Spinal cord (tissue), 10 donors: Measurements from ENCODE around the gene TCEA3. TPM values are rescaled to one million over a fixed set of nuclear protein-coding genes. Genes with fewer than 3 reads are reported as not detected.

ENCODE experiments used
- DNase-seq, 6 donors: peaks; one replicate each; pipeline versions ENCODE4 v3.0.0 to v3.0.0-alpha.2; 2013 to 2015; ENCODE audit warnings: low spot score in 6 of 6, low read depth in 4 of 6
- H3K27ac ChIP-seq: one replicate; pipeline ENCODE4 v1.5.1; 2013; ENCODE audit warnings: low read depth, low read length, control low read depth
- H3K27me3 ChIP-seq: one replicate; pipeline ENCODE4 v1.6.1; 2013; ENCODE audit warnings: low read length; ENCODE audit not compliant: control insufficient read depth, insufficient read depth
- H3K36me3 ChIP-seq: one replicate; pipeline ENCODE4 v1.6.1; 2013; ENCODE audit warnings: low read length; ENCODE audit not compliant: control insufficient read depth, insufficient read depth
- H3K4me1 ChIP-seq: one replicate; pipeline ENCODE4 v1.6.1; 2013; ENCODE audit warnings: low read length; ENCODE audit not compliant: control insufficient read depth, insufficient read depth
- H3K4me3 ChIP-seq: one replicate; pipeline ENCODE4 v1.5.1; 2013; ENCODE audit warnings: low read depth, low read length, control low read depth
- H3K9me3 ChIP-seq: one replicate; pipeline ENCODE4 v1.6.1; 2013; ENCODE audit warnings: low read length; ENCODE audit not compliant: control insufficient read depth, insufficient read depth
- WGBS: methylation state at CpG from one replicate; pipeline ENCODE4 v1.1.5; 2013; ENCODE audit warnings: missing lambda C conversion rate; ENCODE audit not compliant: insufficient coverage; 5-methylcytosine and 5-hydroxymethylcytosine counted together
- polyA plus RNA-seq, 2 donors: library from polyadenylated mRNA; unstranded; fragments of 120-200 nt; gene quantifications; one replicate each; pipeline ENCODE4 v1.2.1, GENCODE V29; 2013; ENCODE audit not compliant: insufficient read length in 2 of 2
- total RNA-seq, 2 donors: library from RNA; depleted of rRNA in 1 of 2; stranded (reverse); fragments of 120-200 nt in 1 of 2; fragments of >200 nt in 1 of 2; gene quantifications; one replicate each; pipeline versions ENCODE4 v1.2.3 to v1.2.4, GENCODE V29; 2013 to 2014
- donor health status: healthy.

TCEA3 gene
- total and polyA plus RNA-seq, 4 donors, result 9.1 to 32.6 (median 16.6) TPM

DNA sequence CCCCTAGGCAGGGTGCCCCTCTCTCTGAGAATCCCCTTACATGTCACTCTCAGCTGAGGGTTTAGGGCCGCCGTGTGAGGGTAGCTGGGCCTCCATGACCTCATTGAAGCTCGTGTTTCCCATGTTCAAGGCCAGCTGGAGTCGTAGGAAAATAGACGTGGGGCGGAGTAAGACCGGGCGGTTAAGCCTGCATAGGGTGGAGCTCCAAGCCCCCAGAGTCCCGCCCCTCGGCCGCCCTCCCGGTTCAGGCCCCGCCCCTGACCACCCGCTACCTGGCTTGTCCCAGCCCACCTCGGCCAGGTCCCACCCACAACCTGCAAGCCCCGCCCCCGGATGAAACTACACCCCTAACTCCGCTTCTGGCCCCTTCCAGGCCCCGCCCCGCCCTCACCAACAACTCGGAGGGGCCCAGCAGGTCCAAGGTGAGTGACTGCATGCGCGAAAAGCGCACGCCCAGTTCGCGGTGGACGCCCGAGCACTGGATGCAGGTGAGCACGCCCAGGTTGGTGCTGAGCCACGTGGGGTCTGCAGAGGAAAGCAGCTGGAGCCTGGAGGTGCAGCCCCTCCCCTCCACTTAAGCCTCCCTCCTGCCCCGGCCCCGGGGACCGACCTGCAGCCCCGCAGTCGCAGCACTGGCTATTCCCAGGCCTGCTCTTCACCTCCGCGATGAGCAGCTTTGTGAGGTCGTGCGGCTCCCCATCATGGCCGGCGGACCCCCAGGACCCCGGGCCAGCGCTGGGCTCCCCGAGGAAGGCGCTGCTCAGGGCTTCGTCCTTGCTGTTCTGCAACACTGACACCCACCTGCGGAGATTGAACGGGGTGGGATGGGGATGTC is 12.2 kb upstream of the TCEA3 start:
- no peaks in the 10 kb centered on the region for H3K4me1 ChIP-seq
- DNase-seq, result no peak
- H3K27ac ChIP-seq, result no peak overlapping the region
- H3K36me3 ChIP-seq, result peaks cover 71% of the 10 kb centered on the region
- 59% methylated on average over 47 of the region's 49 CpGs for WGBS
- H3K4me3 ChIP-seq, result no peak overlapping the region
- no peaks in the 10 kb centered on the region for H3K27me3 ChIP-seq
- H3K9me3 ChIP-seq, result no peaks in the 10 kb centered on the region

DNA sequence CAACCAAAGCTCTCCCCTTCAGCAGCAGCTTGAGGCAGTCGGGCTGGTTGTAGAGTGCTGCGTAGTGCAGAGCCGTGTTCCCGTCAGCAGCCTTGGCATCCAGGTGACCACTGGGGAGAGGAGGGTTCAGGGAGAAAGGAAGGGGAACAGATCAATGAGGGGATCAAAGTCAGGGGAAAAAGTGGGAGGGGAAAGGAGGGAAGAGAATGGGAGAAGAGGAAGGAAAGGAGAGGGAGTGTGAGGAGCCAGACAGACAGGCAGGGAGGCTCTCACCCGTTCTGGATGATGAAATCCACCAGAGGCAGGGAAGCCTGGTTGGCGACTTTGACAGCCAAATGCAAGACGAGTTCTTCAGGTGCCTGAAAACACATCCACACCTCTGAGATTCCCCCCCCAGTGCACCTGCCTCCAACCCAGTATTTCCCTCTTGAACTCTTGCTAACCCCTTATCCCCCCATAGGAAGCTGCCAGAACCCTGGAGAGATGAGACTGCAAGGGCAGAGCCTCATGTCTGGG is 9.8 kb upstream of the TCEA3 start:
- DNase-seq, result no peak
- no peaks in the 10 kb centered on the region for H3K27me3 ChIP-seq
- peaks cover 74% of the 10 kb centered on the region for H3K36me3 ChIP-seq
- no peaks in the 10 kb centered on the region for H3K4me1 ChIP-seq
- H3K4me3 ChIP-seq, result no peak overlapping the region
- WGBS, result 88% methylated on average over 7 of the region's 7 CpGs
- no peaks in the 10 kb centered on the region for H3K9me3 ChIP-seq
- no peak overlapping the region for H3K27ac ChIP-seq

GRCh38 chr1:23433122-23433521 is 8.6 kb upstream of the TCEA3 start:
- no peak overlapping the region for H3K4me3 ChIP-seq
- H3K36me3 ChIP-seq, result peaks cover 72% of the 10 kb centered on the region
- DNase-seq, result no peak
- no peaks in the 10 kb centered on the region for H3K4me1 ChIP-seq
- 97% methylated on average over 10 of the region's 10 CpGs for WGBS
- no peaks in the 10 kb centered on the region for H3K27me3 ChIP-seq
- no peaks in the 10 kb centered on the region for H3K9me3 ChIP-seq
- no peak overlapping the region for H3K27ac ChIP-seq

- no peak overlapping the region for H3K27ac ChIP-seq
- DNase-seq, result no peak
- no peaks in the 10 kb centered on the region for H3K4me1 ChIP-seq
- peaks cover 60% of the 10 kb centered on the region for H3K36me3 ChIP-seq
- WGBS, result 100% methylated on average over 2 of the region's 5 CpGs
- H3K9me3 ChIP-seq, result no peaks in the 10 kb centered on the region
- H3K4me3 ChIP-seq, result no peak overlapping the region
- H3K27me3 ChIP-seq, result no peaks in the 10 kb centered on the region
These were observed 6.9 kb upstream of the TCEA3 start for GRCh38 chr1:23431431-23431830.

DNA sequence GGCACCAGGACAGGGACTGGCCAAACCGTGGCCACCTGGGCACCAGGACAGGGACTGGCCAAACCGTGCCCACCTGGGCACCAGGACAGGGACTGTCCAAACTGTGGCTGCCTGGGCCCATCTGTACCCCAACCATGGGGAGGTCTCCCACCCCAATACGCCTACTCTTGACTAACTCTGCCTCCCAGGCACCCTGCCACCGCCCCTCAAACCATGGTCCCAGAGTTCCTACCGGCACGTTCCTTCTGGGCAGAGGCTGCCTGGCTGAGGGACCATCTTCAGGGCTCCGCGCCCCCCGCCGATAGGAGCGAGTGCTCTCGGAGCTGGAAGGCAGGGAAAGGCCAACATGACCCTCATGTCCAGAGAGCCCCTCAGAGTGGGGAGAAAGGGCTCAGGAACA is 6.3 kb upstream of the TCEA3 start:
- peaks cover 54% of the 10 kb centered on the region for H3K36me3 ChIP-seq
- no peaks in the 10 kb centered on the region for H3K4me1 ChIP-seq
- no peak overlapping the region for H3K27ac ChIP-seq
- no peak for DNase-seq
- 98% methylated on average over 12 of the region's 12 CpGs for WGBS
- no peak overlapping the region for H3K4me3 ChIP-seq
- H3K9me3 ChIP-seq, result no peaks in the 10 kb centered on the region
- H3K27me3 ChIP-seq, result no peaks in the 10 kb centered on the region

GRCh38 chr1:23428136-23428905 is 3.8 kb upstream of the TCEA3 start:
- H3K4me3 ChIP-seq, result no peak overlapping the region
- H3K4me1 ChIP-seq, result peaks cover 21% of the 10 kb centered on the region
- H3K27me3 ChIP-seq, result peaks cover 18% of the 10 kb centered on the region
- WGBS, result 95% methylated on average over 2 of the region's 2 CpGs
- no peak for DNase-seq
- H3K9me3 ChIP-seq, result no peaks in the 10 kb centered on the region
- H3K36me3 ChIP-seq, result peaks cover 35% of the 10 kb centered on the region
- no peak overlapping the region for H3K27ac ChIP-seq

DNA sequence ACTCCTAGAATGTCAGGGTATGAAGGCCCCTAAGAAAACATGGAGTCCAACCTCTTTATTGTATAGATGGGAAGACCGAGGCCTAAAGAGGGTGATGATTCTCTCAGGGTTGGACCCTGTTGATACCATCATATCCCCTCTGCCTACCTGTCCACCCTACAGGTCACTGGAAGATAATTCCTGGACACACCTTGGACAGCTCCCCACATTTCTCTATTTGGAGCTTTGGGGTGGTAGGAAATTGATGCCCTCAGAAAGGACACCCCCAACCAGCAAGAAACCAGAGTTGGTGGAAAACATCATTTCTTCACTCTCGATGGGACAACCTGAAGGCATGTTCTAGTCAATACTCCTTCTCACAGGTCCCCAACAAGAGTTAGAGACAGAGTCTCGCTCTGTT is 3.0 kb upstream of the TCEA3 start:
- no peak overlapping the region for H3K27ac ChIP-seq
- peaks cover 31% of the 10 kb centered on the region for H3K36me3 ChIP-seq
- H3K9me3 ChIP-seq, result no peaks in the 10 kb centered on the region
- no peak for DNase-seq
- H3K4me3 ChIP-seq, result no peak overlapping the region
- H3K4me1 ChIP-seq, result peaks cover 29% of the 10 kb centered on the region
- peaks cover 19% of the 10 kb centered on the region for H3K27me3 ChIP-seq
- WGBS, result 100% methylated on average over 2 of the region's 3 CpGs

DNA sequence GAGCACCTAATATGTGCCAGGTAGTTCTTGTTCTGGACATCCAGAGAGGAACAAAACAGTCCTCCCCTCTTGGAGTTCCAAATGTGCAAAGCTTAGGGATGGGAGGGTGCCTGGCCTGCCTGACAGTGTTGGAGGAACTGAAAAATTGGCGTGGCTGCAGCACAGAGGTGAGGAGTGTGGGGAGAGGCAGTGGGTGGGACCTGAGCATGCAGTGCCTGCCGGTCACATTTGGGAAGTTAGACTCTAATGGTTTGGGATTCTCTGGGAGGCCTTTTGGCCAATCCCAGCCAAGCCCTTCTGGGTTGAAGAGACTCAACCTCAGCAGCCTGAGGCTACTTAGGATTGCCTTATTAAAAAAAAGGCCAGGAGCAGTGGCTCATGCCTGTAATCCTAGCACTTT is 2.3 kb upstream of the TCEA3 start:
- Histone ChIP-seq H3K27ac (no peak overlapping the region), H3K27me3 (peaks cover 19% of the 10 kb centered on the region), H3K4me3 (no peak overlapping the region), H3K36me3 (peaks cover 26% of the 10 kb centered on the region), H3K9me3 (no peaks in the 10 kb centered on the region), H3K4me1 (peaks cover 34% of the 10 kb centered on the region)
- DNase-seq, result no peak
- WGBS, result 64% methylated on average over 2 of the region's 2 CpGs

DNA sequence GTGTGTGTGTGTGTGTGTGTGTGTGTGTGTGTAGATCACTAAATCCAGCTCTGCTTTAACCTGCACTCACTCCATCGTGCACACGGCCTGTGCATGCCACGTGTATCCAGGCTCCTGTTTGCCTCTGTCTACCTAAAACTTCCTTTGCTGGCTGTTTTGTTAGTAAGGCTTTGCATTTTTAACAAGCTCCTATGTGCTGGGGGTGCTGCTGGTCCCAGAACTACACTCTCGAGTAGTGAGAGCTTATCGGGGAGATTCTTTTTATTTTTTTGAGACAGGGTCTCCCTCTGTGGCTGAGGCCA is 596 bp upstream of the TCEA3 start:
- peak overlapping the region; percentile 26 for H3K4me3 ChIP-seq
- H3K9me3 ChIP-seq, result no peaks in the 10 kb centered on the region
- peaks cover 19% of the 10 kb centered on the region for H3K27me3 ChIP-seq
- peaks cover 34% of the 10 kb centered on the region for H3K4me1 ChIP-seq
- peaks cover 12% of the 10 kb centered on the region for H3K36me3 ChIP-seq
- peak in 1 of 6 donors; percentile 21 for DNase-seq
- 39% methylated on average over 2 of the region's 5 CpGs for WGBS
- H3K27ac ChIP-seq, result no peak overlapping the region
